NOMO-1 treated with dmso at 0.1 percent for 144 hours (cell line): ENCODE results near the gene B4GALT7.

Source experiments
- DNase-seq: peaks from one replicate; lab custom pipeline; 2025; ENCODE audit not compliant: unreplicated experiment; lab: John Stamatoyannopoulos, UW

The B4GALT7 gene

DNA sequence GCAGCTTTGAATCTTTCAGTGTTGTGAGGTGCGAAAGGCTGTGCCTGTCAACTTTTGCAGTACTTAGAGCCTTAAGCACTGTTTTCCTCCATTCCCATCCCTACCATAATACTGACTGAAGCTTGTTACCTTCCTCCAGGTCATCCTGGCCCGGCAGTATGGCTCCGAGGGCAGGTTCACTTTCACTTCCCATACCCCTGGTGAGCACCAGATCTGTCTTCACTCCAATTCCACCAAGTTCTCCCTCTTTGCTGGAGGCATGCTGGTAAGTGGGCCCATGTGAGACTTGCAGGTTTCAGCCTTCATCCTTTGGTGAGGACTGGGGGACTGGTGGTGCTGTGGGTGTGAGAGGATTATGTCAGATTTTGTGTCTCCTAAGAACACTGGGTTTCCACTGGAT, 6.4 kb upstream of the B4GALT7 start:
- DNase-seq: no peak

DNA sequence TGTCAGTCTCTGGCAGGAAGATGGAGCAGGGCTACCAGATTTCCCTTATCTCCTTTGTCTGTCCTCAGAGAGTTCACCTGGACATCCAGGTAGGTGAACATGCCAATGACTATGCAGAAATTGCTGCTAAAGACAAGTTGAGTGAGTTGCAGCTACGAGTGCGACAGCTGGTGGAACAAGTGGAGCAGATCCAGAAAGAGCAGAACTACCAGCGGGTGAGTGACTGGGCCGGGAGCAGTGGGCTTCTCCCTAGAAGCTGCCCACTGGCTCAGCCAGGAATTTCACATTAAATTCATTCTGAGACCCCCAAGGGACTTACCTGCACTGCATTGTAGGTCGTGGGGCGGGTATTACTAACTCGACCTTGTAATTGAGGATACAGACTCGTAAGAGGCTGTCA, 5.9 kb upstream of the B4GALT7 start:
- DNase-seq: no peak

DNA sequence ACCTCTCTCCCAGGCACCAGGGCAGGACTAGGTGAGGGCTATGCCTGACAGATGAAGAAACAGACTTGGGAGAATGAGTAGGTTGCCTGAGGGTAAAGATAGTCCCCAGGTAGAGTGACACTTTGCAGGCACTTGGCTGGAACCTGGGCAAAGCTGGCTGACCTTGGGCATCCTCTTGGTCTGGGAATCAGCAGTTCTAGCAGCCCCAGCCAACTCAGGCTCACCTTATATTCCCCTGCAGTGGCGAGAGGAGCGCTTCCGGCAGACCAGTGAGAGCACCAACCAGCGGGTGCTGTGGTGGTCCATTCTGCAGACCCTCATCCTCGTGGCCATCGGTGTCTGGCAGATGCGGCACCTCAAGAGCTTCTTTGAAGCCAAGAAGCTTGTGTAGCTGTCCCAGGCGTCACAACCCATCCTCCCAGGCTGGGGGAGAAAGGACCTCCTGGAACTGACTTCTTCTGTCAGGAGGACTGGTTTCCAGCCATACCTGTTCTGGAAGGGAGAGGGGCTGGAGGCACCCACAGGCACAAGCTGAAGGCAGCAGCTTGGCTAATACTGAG, 4.8 kb upstream of the B4GALT7 start:
- DNase-seq: no peak

DNA sequence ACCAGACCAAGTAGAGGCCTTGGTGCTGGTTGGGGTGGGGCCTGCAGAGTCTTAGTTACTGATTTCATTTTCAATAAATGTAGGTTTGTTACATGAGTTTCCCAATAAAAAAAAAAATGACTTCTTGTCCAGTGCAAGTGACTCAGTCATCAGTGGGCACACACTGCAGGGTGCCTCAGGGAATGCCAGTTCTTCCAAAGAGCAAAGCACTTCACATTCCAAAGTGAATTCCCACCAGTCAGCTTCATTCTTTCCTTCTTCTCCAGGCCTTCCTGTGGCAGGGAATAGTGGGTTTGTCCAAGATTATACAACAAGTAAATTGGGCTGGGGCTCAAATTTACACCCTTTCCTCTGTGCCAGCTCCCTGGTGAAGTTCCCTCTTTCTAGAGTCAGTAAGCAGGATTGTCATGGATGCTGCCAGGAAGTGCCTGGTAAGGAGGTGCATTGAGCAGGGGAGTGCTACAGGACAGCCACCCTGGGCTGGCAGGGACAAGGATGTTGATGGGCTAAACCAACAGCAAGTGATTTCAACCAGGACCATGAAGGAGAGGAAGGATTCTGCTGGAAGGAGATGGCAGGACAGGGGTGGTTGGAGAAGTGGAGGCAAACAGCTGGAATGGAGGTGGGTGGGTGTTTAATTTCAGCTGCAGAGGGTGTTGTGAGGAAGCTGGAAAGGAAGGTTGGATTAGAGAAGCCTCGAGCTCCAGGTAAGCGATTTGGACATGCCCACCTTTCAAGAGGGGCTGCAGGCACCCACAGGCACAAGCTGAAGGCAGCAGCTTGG, 3.7 kb upstream of the B4GALT7 start:
- no peak for DNase-seq

DNA sequence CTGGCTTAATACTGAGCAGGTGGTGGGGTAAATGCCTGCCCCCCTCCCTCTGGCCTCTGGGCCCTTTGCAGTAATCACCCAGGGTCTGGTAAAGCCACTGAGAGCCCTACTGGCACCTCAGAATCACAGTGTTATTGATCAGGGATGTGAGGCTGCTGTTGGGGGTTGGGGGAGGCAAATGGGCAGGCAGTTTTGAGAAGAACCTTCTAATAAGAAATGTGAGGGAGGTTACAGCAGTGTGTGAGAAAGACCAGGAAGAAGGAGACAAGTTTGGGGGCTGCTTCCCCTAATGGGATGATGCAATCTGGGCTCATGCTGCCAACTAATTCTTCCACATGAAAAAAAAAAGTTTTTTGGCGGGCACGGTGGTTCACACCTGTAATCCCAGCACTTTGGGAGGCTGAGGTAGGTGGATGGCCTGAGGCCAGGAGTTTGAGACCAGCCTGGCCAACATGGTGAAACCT, 3.1 kb upstream of the B4GALT7 start:
- no peak for DNase-seq

DNA sequence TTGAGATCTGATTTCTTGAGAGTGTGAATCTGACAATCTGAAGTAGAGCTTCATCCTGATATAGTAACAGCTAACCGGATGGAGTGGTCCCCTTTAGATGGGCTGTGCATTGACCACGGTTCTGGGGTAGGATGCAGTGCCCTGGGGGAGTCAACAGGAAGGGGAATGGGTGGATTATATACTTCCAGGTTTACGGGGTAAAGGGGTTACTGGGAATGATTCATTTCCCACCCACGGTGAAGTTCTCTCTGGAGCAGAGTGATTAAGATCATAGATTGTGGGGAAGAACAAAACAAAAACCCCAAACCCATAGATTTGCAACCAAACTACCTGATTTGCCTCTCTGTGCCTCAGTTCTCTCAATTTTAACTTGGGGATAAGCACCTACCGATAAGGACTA, 1.5 kb upstream of the B4GALT7 start:
- DNase-seq: no peak

- no peak for DNase-seq
Observed at GRCh38 chr5:177600508-177601018, 631 bp downstream of the B4GALT7 start.

DNA sequence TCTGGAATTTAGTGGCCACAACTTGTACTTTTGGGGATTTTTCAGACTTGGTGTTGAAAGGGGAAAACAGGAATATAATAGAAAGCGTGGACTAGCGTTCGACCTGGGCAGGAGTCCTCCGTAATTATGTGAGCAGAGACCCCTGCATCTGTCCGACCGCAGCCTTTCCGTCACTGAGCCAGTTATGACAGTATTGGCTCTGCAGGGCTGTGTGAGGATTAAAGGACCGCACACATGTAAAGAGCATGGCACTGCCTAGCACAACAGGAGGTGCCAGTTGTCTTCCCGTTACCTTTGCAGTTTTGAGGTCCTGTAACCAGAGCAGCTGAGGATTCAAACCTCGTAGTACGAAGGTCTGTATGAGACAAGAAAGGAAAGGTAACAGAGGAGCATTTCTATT, 1.2 kb downstream of the B4GALT7 start:
- no peak for DNase-seq

GRCh38 chr5:177601577-177602457, 1.9 kb downstream of the B4GALT7 start:
- no peak for DNase-seq

DNA sequence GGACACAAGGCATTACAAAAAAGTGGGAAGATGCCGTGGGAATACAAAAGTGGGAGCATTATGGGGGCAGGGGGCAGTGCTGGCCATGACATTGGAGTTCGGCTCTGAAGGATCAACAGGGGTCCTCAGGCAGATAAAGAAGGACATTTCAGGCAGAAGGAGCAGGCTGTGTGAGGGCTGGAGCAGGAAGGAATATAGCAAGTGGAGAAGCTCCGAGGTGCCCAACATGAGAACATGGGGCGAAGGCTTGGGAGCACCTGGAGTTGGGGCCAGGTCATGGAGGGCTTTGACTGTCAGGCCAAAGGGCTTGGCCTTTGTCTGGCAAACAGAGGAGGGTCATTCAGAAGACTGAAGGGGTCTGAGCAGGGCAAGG, 2.5 kb downstream of the B4GALT7 start:
- no peak for DNase-seq

DNA sequence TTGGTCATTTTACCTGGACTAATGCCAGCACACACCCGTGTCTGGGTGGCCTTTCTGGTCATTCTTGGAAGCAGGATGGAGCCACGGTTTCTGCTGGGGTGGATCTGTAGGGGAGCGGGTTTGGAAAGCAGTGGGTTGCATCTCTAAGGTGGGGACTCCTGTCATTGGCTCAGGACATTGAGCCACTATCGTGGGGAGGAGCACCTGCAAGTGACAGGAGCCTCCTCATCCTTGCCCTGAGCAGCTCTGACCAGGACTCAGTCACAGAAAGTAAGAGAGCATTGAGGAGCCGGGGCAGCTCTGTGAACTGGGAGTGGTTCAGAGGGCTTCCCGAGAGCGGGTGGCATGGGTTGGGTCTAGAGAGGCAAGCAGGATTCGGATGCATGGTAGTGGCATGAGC, 3.7 kb downstream of the B4GALT7 start:
- no peak for DNase-seq

GRCh38 chr5:177604116-177604521, 4.2 kb downstream of the B4GALT7 start:
- no peak for DNase-seq

- no peak for DNase-seq
Observed at GRCh38 chr5:177604656-177605055, 4.7 kb downstream of the B4GALT7 start.

GRCh38 chr5:177605078-177605477, 5.1 kb downstream of the B4GALT7 start:
- DNase-seq: no peak

DNA sequence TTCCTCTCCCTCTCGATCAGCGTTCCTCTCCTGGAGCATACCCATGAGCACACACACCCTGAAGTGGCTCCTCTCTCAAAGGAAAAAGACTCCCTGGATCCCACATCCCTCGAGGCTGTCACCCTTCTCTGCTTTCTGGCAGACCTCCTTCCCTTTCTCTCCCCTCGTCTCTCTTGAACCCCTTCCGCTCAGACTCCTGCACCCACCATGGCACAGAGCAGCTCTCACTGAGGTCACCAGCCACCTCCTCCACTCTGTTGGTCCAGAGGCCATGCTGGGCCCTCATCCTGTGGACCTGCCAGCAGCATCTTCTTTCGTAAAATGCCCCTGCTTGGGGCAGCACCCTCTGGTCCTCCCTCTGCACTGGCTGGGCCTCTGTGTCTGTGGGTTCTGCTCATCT, 5.7 kb downstream of the B4GALT7 start:
- no peak for DNase-seq

GRCh38 chr5:177606071-177607051, 6.4 kb downstream of the B4GALT7 start:
- DNase-seq: no peak

- DNase-seq: no peak
Observed at GRCh38 chr5:177607115-177607451, 7.2 kb downstream of the B4GALT7 start.

GRCh38 chr5:177607452-177608192, 7.7 kb downstream of the B4GALT7 start:
- DNase-seq: peak; percentile 64

DNA sequence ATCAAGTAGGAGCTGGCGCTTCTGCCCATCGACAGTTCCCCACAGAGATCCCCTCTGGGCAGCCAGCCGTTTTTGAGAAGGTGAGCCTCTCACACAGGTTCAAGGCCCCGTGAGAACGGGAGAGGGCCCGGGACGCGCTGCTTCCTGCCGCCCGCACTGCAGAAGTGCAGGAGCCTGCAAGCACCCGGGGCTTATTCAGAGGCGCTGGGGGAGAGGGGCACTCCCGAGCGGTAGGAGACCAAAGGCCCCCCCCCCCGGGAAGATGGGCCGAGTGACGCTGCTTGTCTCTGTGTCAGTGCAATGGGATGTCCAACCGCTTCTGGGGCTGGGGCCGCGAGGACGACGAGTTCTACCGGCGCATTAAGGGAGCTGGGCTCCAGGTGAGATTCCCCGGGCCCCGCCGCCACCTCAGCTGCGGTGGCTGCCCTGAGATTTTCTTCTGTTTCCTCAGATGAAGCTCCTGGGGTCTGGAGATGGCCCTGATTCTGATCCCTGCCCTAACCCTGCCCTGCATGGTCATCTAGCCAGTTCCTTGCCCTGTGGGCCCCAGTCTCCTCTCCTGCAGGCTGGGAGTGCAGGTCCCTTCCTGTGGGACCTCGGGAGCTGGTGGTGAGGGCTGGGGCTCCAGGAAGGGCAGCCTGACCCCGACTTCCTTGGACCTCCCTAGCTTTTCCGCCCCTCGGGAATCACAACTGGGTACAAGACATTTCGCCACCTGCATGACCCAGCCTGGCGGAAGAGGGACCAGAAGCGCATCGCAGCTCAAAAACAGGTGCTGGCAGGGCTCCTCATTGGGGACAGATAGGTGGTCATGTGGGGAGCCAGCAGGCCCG, 8.5 kb downstream of the B4GALT7 start:
- DNase-seq: no peak
